GM04504 (cell line): ENCODE data around the gene KRTAP4-9.
"Not testable (repeated sequence)": the region's sequence is repeated elsewhere in the genome, so short reads cannot be mapped to it uniquely, and the experiment has no call there.

Experiments
- DNase-seq: peaks from one replicate; pipeline ENCODE4 v3.0.0-alpha.2; 2012; ENCODE audit warnings: low read depth

The KRTAP4-9 gene

DNA sequence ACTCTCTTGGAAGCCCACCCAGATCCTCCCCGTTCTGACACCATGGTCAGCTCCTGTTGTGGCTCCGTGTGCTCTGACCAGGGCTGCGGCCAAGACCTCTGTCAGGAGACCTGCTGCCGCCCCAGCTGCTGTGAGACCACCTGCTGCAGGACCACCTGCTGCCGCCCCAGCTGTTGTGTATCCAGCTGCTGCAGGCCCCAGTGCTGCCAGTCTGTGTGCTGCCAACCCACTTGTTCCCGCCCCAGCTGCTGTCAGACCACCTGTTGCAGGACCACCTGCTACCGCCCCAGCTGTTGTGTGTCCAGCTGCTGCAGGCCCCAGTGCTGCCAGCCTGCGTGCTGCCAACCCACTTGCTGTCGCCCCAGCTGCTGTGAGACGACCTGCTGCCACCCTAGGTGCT is at the start of gene KRTAP4-9:
Gene KRTAP4-9 (plus strand): TSS at position 43 of the 400 bp plus-strand sequence. CDS start 0 bp downstream, at position 43.
- DNase-seq: not testable (repeated sequence)

DNA sequence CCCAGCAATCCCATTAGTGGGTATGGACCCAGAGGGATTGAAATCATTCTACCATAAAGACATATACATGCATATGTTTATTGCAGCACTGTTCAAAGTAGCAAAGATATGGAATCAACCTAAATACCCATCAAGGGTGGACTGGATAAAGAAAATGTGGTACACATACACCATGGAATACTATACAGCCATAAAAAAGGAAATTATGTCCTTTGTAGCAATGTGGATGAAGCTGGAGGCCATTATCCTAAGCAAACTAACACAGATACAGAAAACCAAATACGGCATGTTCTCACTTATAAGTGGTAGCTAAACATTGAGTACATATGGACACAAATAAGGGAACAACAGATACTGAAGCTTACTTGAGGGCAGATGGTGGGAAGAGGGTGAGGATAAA is 47.6 kb upstream of the KRTAP4-9 start:
- no peak for DNase-seq

DNA sequence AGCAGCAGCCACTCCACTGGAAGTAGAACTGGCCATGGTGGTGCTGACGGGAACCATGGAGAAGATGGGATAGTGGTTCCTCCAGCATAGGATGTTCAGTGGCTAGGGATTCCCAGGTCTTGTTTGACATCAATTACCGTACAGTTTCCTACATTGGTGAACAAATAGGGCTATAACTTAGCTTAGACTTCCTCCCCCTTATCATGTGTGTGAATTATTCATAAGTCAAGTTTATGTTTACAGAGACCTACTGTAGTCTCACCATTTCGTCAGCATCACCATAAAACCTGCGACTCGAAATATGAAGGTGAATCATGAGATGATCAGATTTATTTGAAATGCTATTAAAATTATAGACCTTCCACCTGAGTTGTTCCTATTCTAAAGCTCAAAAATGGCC is 46.4 kb upstream of the KRTAP4-9 start:
- DNase-seq: no peak

DNA sequence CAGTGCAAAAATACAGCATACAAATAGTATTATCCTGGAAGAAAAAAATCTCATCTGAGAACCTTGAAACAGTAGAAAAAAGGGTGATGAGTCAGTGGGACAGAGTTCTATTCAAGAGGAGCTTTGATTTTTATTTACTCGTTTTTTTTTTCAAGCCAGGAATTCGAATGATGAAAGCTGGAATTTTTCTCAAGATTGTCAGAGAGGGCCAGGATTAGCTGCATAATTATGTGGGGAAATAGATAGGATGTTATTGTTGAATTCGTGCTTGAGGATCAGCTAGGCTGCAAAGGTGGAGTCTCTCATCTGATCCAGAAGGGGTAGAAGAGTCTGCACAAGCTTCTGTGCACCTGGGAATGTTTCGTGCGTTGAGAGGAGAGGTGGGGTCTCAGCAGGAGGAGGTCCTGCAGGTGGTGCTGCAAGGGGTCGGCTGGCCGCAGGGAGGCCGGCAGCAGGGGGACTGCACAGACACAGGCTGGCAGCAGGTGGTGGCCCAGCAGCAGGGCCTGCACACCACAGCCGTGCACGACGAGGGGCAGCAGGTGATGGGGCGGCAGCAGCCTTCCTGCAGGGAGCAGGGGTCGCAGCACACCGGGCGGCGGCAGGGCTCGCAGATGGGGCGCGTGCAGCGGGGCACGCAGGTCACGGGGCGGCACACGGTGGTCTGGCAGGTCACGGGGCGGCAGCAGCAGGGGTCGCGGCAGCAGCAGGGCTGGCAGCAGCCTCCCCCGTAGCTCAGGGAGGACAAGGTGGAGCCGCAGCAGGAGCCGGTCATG is 45.7 kb upstream of the KRTAP4-9 start:
- peak; percentile 89 for DNase-seq

DNA sequence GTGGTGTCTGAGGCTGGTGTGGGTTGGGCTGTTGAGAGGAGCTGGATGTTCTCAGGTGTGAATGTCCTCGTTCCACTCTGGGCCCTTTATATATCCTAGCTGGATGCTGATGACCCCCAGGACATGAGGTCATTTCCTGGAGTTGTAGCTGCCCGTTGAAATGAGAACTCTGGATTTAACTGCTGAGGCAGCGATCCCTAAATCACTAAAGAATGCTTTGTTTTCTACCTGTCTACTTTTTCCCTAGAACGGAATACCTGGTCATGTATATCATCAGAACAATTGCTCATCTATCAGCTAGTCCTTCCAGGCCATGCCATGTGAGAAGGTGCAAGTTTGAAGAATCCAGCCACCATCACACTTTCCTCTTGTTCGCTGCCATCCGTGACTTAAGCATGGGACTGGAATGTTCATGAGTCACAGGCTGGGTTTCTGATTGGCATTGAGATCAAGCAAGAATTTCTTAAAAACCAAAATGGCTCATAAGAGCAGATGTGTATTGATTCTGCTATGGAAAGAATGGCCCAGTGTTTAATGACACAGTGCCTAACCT is 45.1 kb upstream of the KRTAP4-9 start, which contains the start of gene KRTAP2-3:
Gene KRTAP2-3 (minus strand): TSS at position 63 of the 553 bp plus-strand sequence. CDS start 64 bp downstream, outside the sequence.
- peak; percentile 86 for DNase-seq

DNA sequence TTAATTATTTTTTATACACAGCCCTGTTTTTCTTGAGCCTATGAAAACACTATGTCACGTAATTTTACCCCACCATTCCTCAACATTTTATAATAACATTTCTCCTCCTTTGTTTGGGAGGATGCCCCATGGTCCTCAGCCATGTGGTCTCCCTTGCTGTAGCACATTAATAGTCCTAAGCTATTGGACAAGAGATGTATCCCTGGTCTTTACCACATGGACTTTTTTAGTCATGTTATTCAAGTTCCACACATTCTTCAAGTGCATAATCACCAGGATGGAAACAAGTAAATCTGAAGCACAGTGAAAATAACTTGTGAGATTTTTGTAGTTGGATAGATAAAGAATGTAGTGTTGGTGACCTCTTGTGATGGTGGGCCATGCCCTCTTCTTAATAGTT is 43.2 kb upstream of the KRTAP4-9 start:
- DNase-seq: peak; percentile 93

DNA sequence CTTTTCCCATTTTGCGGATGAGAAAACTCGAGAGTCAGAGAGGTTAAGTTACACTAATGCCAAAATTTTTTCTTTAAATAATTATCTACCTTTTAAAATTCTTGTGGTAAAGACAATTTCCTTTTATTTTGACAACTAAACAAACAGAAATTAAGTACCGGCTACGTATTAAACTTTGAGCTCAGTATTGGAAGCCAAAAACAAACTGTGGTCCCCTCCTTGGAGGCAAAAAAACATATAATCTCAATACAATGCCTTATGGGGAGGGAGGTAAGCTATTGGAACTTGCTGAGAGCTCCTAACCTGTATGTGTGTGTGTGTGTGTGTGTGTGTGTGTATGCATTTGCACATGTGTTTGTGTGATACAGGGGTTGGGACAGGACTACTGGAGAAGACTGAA is 41.7 kb upstream of the KRTAP4-9 start:
- DNase-seq: no peak

DNA sequence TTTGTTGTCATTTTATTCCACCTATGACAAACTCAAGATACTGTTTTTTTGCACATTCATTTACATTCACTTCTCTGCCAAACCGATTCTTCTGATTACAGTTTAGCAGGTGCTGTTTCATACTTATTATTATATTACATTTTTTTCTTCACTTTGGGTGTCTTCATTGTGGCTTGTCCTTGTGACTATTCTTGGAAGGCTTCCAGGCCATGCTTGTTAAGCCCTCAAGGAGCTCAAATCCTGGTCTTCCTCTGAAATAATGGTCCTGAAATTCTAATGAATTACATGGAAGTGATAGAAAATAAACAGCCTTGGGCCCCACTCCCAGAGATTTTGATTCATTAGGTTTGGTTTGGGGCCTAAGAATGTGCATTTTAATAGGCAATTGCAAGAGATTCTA is 40.9 kb upstream of the KRTAP4-9 start:
- no peak for DNase-seq

DNA sequence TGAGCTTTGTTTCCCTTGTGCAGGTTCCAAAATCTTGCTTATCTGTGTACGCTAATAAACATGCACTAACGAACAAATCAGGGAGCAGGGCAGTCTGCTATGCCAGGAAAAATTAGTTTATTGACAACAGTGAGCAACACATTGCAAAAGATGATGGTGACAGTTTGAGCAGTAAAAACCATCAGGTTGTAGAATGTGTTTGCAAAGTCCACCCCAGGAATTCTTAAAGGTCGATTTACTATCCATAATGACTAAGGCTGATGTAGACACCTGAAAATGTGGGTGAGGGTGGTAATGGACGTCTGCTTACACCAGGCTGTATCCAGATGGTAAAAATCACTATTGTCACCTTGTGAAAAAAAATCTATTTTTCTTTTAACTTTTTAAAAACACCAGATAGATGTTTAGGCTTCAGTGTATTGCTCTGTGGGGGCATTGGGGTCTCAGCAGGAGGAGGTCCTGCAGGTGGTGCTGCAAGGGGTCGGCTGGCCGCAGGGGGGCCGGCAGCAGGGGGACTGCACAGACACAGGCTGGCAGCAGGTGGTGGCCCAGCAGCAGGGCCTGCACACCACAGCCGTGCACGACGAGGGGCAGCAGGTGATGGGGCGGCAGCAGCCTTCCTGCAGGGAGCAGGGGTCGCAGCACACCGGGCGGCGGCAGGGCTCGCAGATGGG is 40.0 kb upstream of the KRTAP4-9 start:
- DNase-seq: not testable (repeated sequence)

DNA sequence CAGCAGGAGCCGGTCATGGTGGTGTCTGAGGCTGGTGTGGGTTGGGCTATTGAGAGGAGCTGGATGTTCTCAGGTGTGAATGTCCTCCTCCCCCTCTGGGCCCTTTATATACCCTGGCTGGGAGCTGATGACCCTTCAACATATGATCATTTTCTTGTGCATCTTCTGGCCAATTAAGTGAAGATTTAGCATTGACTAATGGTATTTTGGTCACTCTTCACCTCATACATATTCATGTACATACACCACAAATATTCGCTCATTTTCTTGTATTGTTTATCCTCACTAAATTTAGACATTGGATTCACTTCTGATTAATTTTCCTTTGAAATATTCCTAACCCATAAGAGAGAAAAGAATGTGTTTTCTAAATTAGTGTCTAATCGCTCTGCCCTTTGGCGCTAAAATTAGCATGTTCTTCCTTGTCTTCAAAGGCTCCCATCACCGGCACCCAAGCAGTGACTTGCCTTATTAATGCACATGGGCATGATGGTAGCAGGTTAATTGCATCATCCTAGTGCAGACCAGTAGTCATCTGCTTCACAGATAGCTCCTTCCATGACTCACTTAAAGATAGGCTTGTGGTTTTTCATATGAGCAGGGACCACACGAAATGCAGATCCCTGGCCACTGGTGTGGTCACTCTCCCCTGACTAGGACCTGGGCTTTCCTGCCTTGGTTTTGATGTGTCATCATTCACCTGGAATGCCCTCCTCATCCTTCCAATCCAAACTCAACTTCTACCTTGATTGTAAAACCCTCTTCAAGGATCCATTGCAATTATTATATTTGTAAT is 39.2 kb upstream of the KRTAP4-9 start, which contains the start of gene KRTAP2-4:
Gene KRTAP2-4 (minus strand): TSS at position 51 of the 796 bp plus-strand sequence. CDS start 34 bp downstream, at position 17.
- DNase-seq: peak; percentile 80

DNA sequence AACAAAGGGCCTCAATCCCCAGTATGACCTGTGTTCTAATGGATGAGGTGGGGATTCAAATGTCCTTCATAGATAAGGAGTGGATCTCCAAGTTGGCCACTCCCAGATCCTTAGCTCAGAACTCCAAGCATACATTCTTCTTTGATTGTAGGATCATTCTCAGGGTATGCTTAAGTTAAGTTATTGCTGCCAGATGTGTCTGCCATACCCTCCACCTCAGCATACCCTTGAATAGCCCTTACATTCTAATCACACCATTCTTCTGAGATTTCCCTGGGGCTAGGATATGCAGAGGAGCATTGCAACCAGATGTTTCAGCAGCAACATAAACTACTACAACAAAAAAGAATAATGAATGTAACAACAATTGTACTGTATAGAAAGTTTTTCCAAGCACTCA is 37.9 kb upstream of the KRTAP4-9 start:
- peak; percentile 74 for DNase-seq

DNA sequence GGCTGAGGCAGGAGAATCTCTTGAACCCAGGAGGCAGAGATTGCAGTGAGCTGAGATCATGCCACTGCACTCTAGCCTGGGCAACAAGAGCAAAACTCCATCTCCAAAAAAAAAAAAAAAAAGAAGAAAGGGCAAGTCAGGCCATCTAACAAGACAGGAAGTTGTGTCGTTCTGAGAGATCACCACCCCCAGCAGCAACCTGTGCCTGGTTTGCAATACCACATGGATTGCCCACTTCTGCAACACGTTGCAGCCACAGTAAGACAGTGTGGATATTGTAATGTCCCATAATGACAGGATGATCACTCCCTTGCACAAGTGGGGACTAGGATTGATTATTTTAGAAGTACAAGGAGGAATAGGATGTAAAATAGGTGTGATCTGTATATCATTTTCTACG is 36.2 kb upstream of the KRTAP4-9 start:
- no peak for DNase-seq

DNA sequence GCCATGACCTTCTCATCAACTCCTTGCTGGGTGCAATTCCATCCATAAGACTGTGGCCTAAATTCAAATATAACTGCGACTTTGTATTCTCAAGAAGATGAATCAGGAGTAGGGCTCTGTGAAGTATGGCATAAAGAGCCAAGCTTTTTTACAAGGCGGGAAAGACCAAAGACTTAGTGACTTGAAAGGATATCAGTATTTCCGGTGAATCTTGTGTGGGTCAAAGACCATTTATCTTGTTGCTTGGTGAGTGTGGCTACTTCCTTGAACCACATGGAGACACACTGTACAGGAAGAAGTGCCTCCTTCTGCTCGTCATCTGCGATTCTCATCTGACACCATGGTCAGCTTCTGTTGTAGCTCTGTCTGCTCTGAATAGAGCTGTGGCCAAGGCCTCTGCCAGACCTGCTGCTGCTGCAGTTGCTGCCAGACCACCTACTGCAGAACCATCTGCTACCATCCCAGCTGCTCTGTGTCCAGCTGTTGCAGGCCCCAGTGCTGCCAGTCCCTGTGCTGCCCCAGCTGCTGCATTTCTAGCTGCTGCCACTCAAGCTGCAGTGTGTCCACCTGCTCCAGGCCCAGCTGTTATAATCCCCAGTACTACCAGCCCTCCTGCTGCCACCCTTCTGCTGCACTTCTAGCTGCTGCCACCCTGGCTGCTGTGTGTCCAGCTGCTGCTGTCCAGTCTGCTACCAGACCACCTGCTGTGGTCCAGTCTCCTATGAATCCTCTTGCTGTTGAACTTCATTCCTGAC is 33.4 kb upstream of the KRTAP4-9 start:
- DNase-seq: no peak

DNA sequence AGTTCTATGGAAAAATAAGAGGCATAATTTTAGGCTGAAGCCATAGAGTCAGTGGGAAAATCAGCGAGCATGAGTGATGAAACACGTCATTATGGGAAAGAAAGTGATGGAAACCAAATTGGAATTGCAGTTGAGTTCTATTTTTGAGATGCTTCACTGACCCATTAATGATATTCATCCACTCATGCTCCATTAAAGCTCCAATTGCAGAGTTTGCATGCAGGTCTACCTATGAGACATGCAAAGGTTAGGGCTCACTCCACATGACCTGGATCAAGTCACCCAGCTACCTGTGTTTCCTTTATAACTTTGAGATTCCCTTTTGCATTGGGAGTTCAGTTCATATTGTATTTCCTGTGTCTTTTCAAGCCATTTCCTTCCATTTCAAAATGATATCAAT is 31.5 kb upstream of the KRTAP4-9 start:
- no peak for DNase-seq

DNA sequence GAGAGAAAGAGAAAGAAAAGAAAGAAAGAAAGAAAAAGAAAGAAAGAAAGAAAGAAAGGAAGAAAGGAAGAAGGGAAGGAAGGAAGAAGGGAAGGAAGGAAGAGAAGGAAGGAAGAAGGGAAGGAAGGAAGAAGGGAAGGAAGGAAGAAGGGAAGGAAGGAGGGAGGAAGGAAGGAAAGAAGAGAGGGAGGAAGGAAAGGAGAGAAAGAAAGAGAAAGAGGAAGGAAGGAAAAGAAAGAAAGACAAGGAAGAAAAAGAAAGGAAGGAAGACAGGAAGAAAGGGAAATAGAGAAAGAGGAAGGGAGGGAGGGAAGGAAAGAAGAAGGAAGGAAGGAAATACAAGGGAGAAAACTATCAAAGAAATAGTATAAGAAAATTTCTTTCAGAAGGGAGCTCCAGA is 28.4 kb upstream of the KRTAP4-9 start:
- no peak for DNase-seq

DNA sequence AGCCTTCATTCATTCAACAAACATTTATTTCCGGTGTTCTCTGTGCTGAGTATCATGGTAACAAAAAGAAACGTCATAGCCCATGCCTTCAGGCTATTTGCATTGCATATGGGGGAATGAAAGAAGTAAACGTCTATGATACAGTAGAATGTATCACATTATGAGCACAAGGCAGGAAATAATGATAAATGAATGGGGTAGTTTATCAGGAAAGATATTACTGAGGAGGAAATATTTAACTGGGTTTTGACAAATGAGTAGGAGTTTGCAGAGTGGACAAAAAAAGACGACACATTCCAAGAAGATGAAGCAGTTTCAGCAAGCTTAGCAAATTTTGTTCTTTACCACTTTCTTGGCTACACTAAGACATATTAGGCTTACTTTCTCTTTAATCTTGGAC is 22.6 kb upstream of the KRTAP4-9 start:
- no peak for DNase-seq

DNA sequence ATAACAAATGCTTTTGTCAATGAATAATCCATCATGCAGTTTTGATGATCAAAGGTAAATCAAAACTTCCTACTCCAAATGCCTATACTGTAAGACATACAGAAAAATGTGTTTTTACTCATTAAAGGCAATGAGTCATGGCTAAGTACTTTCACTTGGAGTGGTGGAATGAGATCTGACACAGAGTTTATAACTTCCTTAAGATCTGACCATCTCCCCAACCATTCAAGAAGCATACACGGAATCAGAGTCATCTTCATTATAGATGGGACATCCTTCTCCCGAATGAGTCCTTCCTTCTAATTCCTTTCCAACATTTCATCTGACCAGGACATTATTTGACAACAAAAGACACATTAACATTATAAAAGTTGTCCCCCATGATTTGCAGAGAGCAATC is 21.8 kb upstream of the KRTAP4-9 start:
- not testable (repeated sequence) for DNase-seq

DNA sequence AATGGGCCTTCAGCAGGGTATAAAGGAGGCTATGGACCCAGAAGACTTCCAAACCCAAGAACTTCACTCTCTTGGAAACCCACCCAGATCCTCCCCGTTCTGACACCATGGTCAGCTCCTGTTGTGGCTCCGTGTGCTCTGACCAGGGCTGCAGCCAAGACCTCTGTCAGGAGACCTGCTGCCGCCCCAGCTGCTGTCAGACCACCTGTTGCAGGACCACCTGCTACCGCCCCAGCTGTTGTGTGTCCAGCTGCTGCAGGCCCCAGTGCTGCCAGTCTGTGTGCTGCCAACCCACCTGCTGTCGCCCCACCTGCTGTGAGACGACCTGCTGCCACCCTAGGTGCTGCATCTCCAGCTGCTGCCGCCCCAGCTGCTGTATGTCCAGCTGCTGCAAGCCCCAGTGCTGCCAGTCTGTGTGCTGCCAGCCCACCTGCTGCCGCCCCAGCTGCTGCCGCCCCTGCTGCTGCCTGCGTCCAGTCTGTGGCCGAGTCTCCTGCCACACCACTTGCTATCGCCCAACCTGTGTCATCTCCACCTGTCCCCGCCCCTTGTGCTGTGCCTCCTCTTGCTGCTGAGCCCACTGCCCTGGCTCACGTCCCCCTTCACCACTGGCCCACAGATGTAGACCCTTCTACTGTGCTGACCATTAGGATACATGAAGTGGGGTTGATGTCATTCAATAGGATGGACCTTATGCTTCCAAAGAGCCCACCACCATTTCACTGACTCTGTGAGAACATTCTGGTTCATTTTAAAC is 20.9 kb upstream of the KRTAP4-9 start, which contains the start of gene KRTAP4-7:
Gene KRTAP4-7 (plus strand): TSS at position 51 of the 757 bp plus-strand sequence. CDS start 57 bp downstream, at position 108.
- DNase-seq: not testable (repeated sequence)

DNA sequence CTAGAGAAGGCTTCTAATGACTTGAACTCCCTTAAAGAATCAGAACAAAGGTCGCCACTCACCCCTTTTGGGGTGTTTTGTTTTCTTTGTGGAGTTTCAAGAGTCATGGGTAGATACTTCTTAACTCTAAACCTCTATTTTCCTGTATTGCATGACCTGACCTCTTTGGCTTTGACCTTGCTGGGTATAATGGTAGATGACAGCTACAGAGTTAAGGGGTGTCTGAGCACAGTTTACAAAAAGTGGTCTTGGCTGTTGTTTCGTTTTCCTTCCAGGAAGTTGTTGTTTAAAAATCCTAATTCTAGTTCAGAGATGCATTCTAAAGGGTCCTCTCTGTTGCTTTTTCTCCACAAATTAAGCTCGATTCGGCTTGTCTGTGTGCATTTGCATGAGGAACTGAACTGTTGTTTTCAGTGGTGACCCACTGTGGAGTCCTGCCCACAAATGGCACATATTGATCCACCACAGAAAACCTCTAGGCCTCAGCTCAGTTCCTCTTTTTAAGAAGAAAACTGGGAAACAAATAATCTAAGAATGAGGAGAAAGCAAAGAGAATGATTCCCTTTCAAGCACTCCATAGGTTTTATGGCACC is 16.3 kb upstream of the KRTAP4-9 start:
- DNase-seq: not testable (repeated sequence)

DNA sequence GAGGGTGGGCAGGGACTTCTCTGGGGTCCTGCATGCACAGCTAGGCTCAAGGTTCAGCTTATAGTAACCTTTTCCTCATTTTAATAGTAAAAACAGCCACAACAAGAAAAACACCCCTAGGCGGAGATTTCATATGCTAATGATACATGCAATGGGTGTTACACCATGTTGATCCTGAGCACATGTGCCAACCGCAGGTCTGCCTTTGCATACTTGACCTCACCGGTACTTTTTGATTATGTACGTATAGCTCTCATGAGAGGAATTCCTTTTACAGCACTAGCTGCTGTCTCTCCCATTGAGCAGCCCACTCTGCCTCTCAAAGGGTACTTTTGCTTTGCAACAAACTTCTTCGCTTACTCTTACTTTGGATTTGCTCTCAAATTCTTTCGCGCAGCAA is 9.1 kb upstream of the KRTAP4-9 start:
- no peak for DNase-seq
